H1 (cell line): ENCODE results near the gene RHOG. TPM values are rescaled to one million over a fixed set of nuclear protein-coding genes. Genes with fewer than 3 reads are reported as not detected.

Source experiments
- BCL11A ChIP-seq, 2 experiments: IDR thresholded peaks; one replicate each; pipeline ENCODE4 v1.6.1; 2011; ENCODE audit warnings: low read depth in 2 of 2, low read length in 2 of 2, mild to moderate bottlenecking in 2 of 2
- BRCA1 ChIP-seq: IDR thresholded peaks from 2 replicates; pipeline ENCODE4 v1.6.1; 2012; ENCODE audit warnings: low read depth, low read length, improper control_type of control experiment
- CHD2 ChIP-seq: IDR thresholded peaks from 2 replicates; pipeline ENCODE4 v1.6.1; 2012; ENCODE audit warnings: low read length, improper control_type of control experiment
- CTCF ChIP-seq, 3 experiments: IDR thresholded peaks; 1 replicate in 2 of 3; 2 replicates in 1 of 3; pipeline versions ENCODE4 v1.5.1 to v1.6.1; 2011; ENCODE audit warnings: low read length in 3 of 3, mild to moderate bottlenecking in 3 of 3, inconsistent platforms in 2 of 3, low read depth in 1 of 3, moderate library complexity in 1 of 3; ENCODE audit not compliant: insufficient read depth in 1 of 3; ENCODE audit errors: control extremely low read depth in 1 of 3
- EGR1 ChIP-seq: IDR thresholded peaks from 2 replicates; pipeline ENCODE4 v1.6.1; 2011; ENCODE audit warnings: low read depth, low read length, borderline replicate concordance
- EP300 ChIP-seq, 2 experiments: IDR thresholded peaks; 1 replicate in 1 of 2; 2 replicates in 1 of 2; pipeline ENCODE4 v1.6.1; 2011 to 2012; ENCODE audit warnings: low read depth in 2 of 2, low read length in 2 of 2, mild to moderate bottlenecking in 2 of 2, borderline replicate concordance in 1 of 2, inconsistent platforms in 1 of 2, moderate library complexity in 1 of 2
- JUN ChIP-seq: IDR thresholded peaks from 2 replicates; pipeline ENCODE4 v1.6.1; 2011; ENCODE audit warnings: low read depth, mild to moderate bottlenecking, improper control_type of control experiment, low read length
- KDM5A ChIP-seq: fragments of 200-600 bp; IDR thresholded peaks from 2 replicates; pipeline ENCODE4 v1.7.1; 2012; ENCODE audit warnings: mild to moderate bottlenecking, low read length, inconsistent platforms, mixed read lengths
- polyA plus RNA-seq, 7 experiments: library from polyadenylated mRNA; depleted of rRNA in 3 of 7; stranded (reverse) in 5 of 7; unstranded in 2 of 7; fragments of >200 nt in 5 of 7; fragments of 200-250 nt in 2 of 7; gene quantifications; 1 replicate in 5 of 7; 2 replicates in 1 of 7; 4 replicates in 1 of 7; pipeline versions ENCODE4 v1.2.1 to v1.2.3, GENCODE V29; 2011 to 2013; ENCODE audit warnings: missing spikeins in 2 of 7, mixed read lengths in 2 of 7
- total RNA-seq: library from RNA; stranded (reverse); fragmentation: NEBNext Ultra II Directional; extraction: Animal tissue kit (Norgen Biotek cat#: 25700); gene quantifications from 2 replicates; pipeline ENCODE4 v1.2.1, GENCODE V29; 2021
- TF ChIP-seq, protein P1 (sequence below): fragments of 300-600 bp; sonication (generic); IDR thresholded peaks from 2 replicates; pipeline ENCODE4 v1.7.1; 2012; ENCODE audit warnings: low read length, moderate library complexity, mild to moderate bottlenecking, inconsistent platforms; ENCODE audit not compliant: insufficient replicate concordance

RHOG gene
- total and polyA plus RNA-seq, 2 of the 8 experiments (the other 6 are each of a cell fraction or from before 2014, with no cell fraction given) = 28.3 to 69.6 TPM

- TF ChIP-seq, protein P1, sequence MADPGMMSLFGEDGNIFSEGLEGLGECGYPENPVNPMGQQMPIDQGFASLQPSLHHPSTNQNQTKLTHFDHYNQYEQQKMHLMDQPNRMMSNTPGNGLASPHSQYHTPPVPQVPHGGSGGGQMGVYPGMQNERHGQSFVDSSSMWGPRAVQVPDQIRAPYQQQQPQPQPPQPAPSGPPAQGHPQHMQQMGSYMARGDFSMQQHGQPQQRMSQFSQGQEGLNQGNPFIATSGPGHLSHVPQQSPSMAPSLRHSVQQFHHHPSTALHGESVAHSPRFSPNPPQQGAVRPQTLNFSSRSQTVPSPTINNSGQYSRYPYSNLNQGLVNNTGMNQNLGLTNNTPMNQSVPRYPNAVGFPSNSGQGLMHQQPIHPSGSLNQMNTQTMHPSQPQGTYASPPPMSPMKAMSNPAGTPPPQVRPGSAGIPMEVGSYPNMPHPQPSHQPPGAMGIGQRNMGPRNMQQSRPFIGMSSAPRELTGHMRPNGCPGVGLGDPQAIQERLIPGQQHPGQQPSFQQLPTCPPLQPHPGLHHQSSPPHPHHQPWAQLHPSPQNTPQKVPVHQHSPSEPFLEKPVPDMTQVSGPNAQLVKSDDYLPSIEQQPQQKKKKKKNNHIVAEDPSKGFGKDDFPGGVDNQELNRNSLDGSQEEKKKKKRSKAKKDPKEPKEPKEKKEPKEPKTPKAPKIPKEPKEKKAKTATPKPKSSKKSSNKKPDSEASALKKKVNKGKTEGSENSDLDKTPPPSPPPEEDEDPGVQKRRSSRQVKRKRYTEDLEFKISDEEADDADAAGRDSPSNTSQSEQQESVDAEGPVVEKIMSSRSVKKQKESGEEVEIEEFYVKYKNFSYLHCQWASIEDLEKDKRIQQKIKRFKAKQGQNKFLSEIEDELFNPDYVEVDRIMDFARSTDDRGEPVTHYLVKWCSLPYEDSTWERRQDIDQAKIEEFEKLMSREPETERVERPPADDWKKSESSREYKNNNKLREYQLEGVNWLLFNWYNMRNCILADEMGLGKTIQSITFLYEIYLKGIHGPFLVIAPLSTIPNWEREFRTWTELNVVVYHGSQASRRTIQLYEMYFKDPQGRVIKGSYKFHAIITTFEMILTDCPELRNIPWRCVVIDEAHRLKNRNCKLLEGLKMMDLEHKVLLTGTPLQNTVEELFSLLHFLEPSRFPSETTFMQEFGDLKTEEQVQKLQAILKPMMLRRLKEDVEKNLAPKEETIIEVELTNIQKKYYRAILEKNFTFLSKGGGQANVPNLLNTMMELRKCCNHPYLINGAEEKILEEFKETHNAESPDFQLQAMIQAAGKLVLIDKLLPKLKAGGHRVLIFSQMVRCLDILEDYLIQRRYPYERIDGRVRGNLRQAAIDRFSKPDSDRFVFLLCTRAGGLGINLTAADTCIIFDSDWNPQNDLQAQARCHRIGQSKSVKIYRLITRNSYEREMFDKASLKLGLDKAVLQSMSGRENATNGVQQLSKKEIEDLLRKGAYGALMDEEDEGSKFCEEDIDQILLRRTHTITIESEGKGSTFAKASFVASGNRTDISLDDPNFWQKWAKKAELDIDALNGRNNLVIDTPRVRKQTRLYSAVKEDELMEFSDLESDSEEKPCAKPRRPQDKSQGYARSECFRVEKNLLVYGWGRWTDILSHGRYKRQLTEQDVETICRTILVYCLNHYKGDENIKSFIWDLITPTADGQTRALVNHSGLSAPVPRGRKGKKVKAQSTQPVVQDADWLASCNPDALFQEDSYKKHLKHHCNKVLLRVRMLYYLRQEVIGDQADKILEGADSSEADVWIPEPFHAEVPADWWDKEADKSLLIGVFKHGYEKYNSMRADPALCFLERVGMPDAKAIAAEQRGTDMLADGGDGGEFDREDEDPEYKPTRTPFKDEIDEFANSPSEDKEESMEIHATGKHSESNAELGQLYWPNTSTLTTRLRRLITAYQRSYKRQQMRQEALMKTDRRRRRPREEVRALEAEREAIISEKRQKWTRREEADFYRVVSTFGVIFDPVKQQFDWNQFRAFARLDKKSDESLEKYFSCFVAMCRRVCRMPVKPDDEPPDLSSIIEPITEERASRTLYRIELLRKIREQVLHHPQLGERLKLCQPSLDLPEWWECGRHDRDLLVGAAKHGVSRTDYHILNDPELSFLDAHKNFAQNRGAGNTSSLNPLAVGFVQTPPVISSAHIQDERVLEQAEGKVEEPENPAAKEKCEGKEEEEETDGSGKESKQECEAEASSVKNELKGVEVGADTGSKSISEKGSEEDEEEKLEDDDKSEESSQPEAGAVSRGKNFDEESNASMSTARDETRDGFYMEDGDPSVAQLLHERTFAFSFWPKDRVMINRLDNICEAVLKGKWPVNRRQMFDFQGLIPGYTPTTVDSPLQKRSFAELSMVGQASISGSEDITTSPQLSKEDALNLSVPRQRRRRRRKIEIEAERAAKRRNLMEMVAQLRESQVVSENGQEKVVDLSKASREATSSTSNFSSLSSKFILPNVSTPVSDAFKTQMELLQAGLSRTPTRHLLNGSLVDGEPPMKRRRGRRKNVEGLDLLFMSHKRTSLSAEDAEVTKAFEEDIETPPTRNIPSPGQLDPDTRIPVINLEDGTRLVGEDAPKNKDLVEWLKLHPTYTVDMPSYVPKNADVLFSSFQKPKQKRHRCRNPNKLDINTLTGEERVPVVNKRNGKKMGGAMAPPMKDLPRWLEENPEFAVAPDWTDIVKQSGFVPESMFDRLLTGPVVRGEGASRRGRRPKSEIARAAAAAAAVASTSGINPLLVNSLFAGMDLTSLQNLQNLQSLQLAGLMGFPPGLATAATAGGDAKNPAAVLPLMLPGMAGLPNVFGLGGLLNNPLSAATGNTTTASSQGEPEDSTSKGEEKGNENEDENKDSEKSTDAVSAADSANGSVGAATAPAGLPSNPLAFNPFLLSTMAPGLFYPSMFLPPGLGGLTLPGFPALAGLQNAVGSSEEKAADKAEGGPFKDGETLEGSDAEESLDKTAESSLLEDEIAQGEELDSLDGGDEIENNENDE = no peak
- TF ChIP-seq KDM5A (no peak), JUN (no peak), CHD2 (no peak), EGR1 (no peak), BRCA1 (no peak), EP300 (IDR thresholded peaks at IDR 0.05; ENCODE audit: borderline replicate concordance in 1 of 2, low read depth in 2 of 2, low read length in 2 of 2) (no peak), BCL11A (IDR thresholded peaks at IDR 0.05; ENCODE audit: low read depth in 2 of 2, low read length in 2 of 2) (no peak), CTCF (IDR thresholded peaks at IDR 0.05; ENCODE audit: control extremely low read depth in 1 of 3, insufficient read depth in 1 of 3, low read depth in 1 of 3, low read length in 3 of 3) (no peak)
Measured at GRCh38 chr11:3886985-3887384, 46.2 kb upstream of the RHOG start (continued).
